Ishikawa (cell line): ENCODE results near the gene MEF2C.

Experiments
- CEBPB ChIP-seq: IDR thresholded peaks from 2 replicates; pipeline ENCODE4 v1.6.1; 2012
- CREB1 ChIP-seq: IDR thresholded peaks from 2 replicates; pipeline ENCODE4 v1.6.1; 2012; ENCODE audit warnings: low read depth
- EP300 ChIP-seq: IDR thresholded peaks from 2 replicates; pipeline ENCODE4 v1.6.1; 2012; ENCODE audit warnings: borderline replicate concordance
- RAD21 ChIP-seq: IDR thresholded peaks from 2 replicates; pipeline ENCODE4 v1.6.1; 2012; ENCODE audit warnings: low read depth
- REST ChIP-seq: IDR thresholded peaks from 2 replicates; pipeline ENCODE4 v1.6.1; 2012; ENCODE audit warnings: low read depth, mild to moderate bottlenecking
- TAF1 ChIP-seq: IDR thresholded peaks from 2 replicates; pipeline ENCODE4 v1.6.1; 2012; ENCODE audit warnings: low read depth, mild to moderate bottlenecking
- TCF12 ChIP-seq: IDR thresholded peaks from 2 replicates; pipeline ENCODE4 v1.6.1; 2012; ENCODE audit warnings: low read depth
- TEAD4 ChIP-seq: IDR thresholded peaks from 2 replicates; pipeline ENCODE4 v1.6.1; 2012
- USF1 ChIP-seq: IDR thresholded peaks from 2 replicates; pipeline ENCODE4 v1.6.1; 2012
- YY1 ChIP-seq: IDR thresholded peaks from 2 replicates; pipeline ENCODE4 v1.6.1; 2012; ENCODE audit warnings: low read depth

GRCh38 chr5:88782571-88782970 is 100.4 kb downstream of the MEF2C start:
- TF ChIP-seq CEBPB (no peak), TAF1 (no peak), USF1 (no peak), YY1 (no peak), EP300 (no peak), CREB1 (no peak), REST (no peak), TCF12 (no peak), RAD21 (no peak), TEAD4 (no peak)
